GM12874 (cell line): Measurements from ENCODE around the gene CLEC17A.

Experiments used
- TF ChIP-seq, protein P1 (sequence below): IDR thresholded peaks from 2 replicates; pipeline ENCODE4 v1.5.1; 2011; ENCODE audit warnings: low read depth, mild to moderate bottlenecking, control low read depth, low read length, moderate library complexity; ENCODE audit not compliant: insufficient read depth

CLEC17A gene

DNA sequence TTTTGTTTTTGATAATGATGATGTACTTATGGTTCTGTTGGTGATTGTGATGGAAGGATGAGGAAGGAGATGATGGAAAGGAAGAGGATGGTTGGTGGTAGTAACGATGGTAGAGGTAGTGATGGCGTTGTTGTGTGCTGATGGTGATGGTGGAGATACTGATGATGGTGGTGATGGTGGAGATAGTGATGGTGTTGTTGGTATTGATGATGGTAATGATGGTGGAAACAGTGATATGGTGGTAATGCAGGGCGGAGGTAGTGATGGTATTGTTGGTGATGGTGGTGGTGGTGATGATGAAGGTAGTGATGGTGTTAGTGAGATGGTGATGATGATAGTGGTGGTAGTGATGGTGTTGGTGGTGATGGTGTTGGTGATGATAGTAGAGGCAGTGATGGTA is 12.7 kb downstream of the CLEC17A start:
- TF ChIP-seq, protein P1, sequence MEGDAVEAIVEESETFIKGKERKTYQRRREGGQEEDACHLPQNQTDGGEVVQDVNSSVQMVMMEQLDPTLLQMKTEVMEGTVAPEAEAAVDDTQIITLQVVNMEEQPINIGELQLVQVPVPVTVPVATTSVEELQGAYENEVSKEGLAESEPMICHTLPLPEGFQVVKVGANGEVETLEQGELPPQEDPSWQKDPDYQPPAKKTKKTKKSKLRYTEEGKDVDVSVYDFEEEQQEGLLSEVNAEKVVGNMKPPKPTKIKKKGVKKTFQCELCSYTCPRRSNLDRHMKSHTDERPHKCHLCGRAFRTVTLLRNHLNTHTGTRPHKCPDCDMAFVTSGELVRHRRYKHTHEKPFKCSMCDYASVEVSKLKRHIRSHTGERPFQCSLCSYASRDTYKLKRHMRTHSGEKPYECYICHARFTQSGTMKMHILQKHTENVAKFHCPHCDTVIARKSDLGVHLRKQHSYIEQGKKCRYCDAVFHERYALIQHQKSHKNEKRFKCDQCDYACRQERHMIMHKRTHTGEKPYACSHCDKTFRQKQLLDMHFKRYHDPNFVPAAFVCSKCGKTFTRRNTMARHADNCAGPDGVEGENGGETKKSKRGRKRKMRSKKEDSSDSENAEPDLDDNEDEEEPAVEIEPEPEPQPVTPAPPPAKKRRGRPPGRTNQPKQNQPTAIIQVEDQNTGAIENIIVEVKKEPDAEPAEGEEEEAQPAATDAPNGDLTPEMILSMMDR, result no peak

DNA sequence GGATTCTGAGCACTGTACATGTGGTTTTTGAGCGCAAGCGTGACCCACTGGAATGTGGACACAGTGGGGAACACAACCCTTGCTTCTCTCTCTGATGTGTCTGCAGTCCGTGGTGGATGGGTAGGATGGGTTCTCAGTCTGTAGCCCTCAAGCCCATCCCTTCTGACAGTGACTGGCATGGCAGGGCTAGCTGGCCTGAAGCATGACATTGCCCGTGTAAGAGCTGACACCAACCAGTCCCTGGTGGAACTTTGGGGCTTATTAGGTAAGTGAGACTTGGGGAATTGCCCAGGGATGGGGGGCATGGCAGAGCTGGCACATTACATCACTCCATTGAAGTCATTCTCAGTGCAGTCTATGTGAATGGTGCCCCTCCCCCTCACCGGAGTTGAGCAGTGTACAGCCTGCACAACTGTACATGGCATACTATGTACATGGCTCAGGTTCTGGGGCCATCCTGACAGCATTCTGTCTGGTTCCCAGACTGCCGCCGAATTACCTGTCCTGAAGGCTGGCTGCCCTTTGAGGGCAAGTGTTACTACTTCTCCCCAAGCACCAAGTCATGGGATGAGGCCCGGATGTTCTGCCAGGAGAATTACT is 16.8 kb downstream of the CLEC17A start:
- TF ChIP-seq, protein P1, result no peak

DNA sequence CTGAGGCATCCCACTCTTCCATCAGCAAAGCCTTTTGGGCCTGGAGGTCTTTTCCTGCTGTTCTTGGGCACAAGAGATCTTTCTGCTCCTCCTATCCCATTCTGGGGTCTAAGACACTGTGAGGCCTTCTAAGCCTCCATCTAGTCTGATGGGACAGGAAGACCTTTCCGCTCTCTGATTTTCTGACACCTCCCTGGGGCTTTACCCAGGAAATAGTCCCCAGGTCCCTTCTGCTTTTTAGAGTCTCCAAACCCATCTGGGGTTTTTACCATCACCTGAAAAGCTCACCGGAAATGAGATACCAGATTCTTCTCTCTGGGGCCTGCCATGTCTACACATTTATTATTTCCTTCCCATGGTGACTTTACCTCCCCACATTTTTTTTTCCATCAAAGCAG is 21.1 kb downstream of the CLEC17A start:
- TF ChIP-seq, protein P1, result no peak

- TF ChIP-seq, protein P1, result no peak
These were observed 23.7 kb downstream of the CLEC17A start for GRCh38 chr19:14606627-14607026.

GRCh38 chr19:14611051-14611450 is 28.2 kb downstream of the CLEC17A start:
- TF ChIP-seq, protein P1, result no peak

GRCh38 chr19:14612657-14613056 is 29.8 kb downstream of the CLEC17A start:
- TF ChIP-seq, protein P1, result no peak

DNA sequence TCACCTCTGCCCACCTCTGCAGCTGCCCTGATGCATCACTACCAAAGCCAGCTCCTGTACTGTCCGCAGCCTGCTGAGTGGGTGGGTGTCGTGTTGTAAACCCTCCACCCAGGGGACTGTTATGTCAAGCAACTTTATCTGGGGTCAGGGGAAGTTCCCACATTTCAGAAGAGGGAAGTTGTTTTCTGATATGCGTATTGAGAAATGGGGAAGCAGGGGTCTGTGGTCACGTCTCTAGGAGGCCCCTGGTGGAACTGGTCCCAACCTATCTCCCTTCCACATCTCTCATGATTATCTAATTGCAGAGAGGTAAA is 31.2 kb downstream of the CLEC17A start:
- TF ChIP-seq, protein P1, result no peak
